C4-2B (cell line): ENCODE results near the gene KLHL13.
"Not testable (repeated sequence)": the region's sequence is repeated elsewhere in the genome, so short reads cannot be mapped to it uniquely, and the experiment has no call there.

Source experiments
- H3K27ac ChIP-seq: fragments of 450-650 bp; 2 replicates; pipeline ENCODE4 v1.5.1; 2017
- ZFX ChIP-seq: fragments of 450-650 bp; IDR thresholded peaks from 2 replicates; pipeline ENCODE4 v1.6.1; 2017
- TF ChIP-seq, protein P1 (sequence below): fragments of 450-650 bp; conservative IDR thresholded peaks from 2 replicates; pipeline ENCODE4 v1.5.1; 2017; ENCODE audit warnings: mild to moderate bottlenecking

Gene KLHL13

DNA sequence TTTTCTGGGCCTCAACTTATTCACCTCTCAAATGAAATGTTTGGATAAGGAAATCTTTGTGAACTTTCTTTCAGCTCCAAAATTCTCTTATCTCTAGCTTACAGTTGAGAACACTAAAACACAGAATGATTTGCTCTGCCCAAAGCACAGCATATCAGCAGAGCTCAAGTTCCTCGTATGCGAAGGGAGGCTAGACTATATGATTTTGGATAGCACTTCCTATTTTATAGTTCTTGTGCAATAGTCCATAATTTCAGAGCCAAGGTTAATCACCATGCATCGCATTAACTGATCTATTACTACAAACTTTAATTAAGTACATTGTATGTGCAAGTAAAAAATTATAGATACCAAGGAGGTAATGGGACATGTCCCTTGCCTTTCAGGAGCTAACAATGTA is 27.0 kb upstream of the KLHL13 start:
- H3K27ac ChIP-seq: no peak overlapping the region
- no peak for TF ChIP-seq ZFX
- TF ChIP-seq, protein P1, sequence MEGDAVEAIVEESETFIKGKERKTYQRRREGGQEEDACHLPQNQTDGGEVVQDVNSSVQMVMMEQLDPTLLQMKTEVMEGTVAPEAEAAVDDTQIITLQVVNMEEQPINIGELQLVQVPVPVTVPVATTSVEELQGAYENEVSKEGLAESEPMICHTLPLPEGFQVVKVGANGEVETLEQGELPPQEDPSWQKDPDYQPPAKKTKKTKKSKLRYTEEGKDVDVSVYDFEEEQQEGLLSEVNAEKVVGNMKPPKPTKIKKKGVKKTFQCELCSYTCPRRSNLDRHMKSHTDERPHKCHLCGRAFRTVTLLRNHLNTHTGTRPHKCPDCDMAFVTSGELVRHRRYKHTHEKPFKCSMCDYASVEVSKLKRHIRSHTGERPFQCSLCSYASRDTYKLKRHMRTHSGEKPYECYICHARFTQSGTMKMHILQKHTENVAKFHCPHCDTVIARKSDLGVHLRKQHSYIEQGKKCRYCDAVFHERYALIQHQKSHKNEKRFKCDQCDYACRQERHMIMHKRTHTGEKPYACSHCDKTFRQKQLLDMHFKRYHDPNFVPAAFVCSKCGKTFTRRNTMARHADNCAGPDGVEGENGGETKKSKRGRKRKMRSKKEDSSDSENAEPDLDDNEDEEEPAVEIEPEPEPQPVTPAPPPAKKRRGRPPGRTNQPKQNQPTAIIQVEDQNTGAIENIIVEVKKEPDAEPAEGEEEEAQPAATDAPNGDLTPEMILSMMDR: no peak

DNA sequence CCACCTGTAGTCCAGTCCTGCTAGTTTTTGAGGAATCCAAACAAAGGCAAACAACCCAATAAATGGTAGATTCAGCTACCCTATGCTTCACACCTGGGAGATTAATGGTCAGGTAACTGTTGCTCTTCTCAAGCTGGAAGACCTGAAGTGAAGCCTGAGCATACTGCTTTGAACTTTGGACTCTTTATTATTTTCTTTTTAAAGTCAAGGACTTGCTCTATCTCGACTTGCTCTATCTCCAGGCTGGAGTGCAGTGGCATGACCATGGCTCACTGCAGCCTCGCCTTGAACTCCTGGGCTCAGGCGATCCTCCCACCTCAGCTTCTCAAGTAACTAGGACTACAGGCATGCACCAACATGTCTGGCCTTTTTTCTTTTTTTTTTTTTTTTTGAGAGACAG is 14.7 kb upstream of the KLHL13 start:
- TF ChIP-seq, protein P1: no peak
- TF ChIP-seq ZFX: no peak
- H3K27ac ChIP-seq: no peak overlapping the region

DNA sequence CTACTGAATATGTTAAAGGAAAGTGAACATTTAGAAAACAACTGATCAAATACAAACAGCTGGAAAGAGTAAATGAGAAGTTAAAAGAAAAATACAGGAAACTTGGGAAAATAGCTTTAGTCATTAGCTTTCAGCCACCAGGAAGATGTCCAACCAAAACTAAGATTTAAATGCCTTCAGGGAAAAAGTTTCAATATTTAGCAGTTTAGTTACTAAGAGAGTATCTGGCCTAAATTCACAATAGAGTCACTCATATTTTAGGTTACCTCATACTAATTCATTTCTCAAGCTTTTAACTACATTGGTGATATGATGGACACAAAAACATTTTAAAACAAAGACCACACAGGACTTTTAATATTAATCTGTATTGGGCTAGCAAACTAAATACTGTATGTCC is 13.1 kb upstream of the KLHL13 start:
- H3K27ac ChIP-seq: no peak overlapping the region
- TF ChIP-seq ZFX: no peak
- TF ChIP-seq, protein P1: no peak

GRCh38 chrX:118128724-118129123 is 12.1 kb upstream of the KLHL13 start:
- no peak for TF ChIP-seq ZFX
- TF ChIP-seq, protein P1: no peak
- no peak overlapping the region for H3K27ac ChIP-seq

DNA sequence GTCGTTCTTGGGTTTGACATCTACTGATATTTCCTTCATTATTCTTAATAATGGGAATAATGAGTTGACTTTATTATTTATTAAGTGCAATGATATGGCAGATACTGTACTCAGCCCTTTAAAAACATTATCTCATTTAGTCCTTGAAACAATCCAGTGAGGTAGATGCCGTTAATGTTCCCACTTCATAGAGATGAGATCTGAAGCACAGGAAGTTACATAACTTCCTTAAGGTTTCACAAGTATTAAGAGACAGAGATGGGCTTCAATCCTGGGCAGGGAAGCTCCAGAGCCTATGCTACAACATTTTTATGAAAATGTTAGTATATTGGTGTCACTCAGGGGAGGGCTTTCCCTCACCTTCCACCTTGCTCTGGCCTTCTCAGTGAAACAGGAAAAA is 9.7 kb upstream of the KLHL13 start:
- TF ChIP-seq, protein P1: no peak
- TF ChIP-seq ZFX: no peak

DNA sequence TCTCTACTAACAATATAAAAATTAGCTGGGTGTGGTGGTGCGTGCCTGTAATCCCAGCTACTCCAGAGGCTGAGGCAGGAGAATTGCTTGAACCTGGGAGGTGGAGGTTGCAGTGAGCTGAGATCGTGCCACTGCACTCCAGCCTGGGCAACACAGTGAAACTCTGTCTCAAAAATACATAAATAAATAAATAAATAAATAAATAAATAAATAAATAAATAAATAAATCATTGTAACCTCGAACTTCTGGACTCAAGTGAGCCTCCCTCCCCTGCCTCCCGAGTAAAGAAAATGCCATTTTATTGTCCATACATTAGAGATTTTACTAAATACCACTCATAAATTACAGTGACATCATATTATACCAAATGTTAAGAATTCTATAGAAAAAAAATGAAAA is 7.6 kb upstream of the KLHL13 start:
- H3K27ac ChIP-seq: not testable (repeated sequence)

More for the DNA sequence above, 9.7 kb upstream of the KLHL13 start:
- H3K27ac ChIP-seq: no peak overlapping the region

- H3K27ac ChIP-seq: no peak overlapping the region
- TF ChIP-seq, protein P1: no peak
- TF ChIP-seq ZFX: no peak
These were observed 1.1 kb upstream of the KLHL13 start for GRCh38 chrX:118117741-118118140.

DNA sequence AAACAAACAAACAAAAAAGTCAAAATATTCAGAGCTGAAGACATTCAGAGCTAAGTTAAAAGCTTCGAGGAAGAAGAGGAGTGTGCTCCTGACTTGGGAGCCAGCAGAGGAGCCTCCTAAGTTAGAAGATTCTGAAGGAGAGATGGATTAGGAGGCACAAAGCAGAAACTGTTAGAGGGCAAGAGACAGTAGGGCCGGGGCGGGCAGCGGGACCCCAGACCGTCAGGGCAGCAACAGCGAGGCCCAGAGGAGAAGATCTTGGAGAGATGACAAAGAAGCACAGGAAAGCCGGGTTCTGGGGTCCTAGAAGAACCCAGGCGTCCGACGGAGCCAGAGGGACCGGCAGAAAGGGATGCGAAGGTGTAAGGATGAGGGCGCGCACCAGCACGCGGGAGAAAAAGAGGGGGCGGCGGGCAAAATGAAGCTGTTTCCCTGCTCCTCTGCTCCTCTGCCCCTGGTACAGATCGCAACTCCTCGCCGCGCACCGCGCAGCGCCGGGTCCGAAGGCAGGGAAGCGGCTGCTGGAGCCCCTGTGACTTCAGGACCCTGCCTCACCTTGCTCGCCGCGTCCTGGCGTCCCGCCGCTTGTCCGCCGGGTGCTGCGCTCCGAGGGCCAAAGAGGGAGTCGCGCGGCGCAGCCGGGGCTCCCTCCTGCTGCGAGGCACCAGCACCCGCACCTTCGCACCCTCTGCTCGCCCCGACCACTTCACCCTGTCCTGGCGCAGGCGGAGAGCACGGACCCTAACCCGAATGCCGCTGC is 477 bp downstream of the KLHL13 start:
- TF ChIP-seq, protein P1: no peak
- no peak for TF ChIP-seq ZFX
- H3K27ac ChIP-seq: peak overlapping the region; percentile 69
